Measurements from ENCODE around the gene TAPBPL. TPM values are rescaled to one million over a fixed set of nuclear protein-coding genes. Genes with fewer than 3 reads are reported as not detected.
"Not testable (repeated sequence)": the region's sequence is repeated elsewhere in the genome, so short reads cannot be mapped to it uniquely, and the experiment has no call there.

The TAPBPL gene
- total RNA-seq, 1 donor: 13.8 TPM

DNA sequence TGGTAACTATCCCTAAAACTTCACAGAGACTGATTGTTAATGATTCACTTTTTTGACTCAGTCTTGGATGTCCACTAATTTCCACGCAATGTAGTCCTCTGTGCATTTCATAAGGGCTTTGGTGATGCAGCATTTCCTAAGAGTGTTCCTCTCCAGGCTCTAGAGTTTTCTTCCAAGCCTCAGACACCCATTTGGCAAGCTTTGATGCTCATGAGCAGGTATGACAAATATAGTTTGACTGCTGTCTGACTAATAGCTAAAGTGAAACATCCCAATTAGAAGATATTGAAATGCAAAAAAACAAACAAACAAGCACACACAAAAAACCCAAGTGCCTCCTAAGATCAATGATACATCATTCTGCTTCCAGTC is 20.1 kb downstream of the TAPBPL start:
- peak; percentile 91 for DNase-seq (ENCODE audit: insufficient read length, low spot score, missing footprints)
- H3K4me2 ChIP-seq (ENCODE audit: insufficient read depth, low read length): no peak overlapping the region

DNA sequence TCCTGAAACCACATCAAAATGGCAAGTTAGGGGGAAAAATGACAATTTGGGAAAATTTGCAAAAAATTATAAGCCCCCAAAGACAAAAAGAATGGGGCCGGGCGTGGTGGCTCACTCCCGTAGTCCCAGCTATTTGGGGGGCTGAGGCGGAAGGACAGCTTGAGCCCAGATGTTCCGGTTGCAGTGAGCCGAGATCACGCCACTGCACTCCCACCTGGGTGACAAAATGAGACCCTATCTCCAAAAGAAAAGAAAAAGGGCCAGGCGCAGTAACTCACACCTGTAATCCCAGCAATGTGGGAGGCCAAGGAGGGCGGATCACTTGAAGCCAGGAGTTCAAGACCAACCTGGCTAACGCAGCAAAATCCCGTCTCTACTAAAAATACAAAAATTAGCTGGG is 20.6 kb downstream of the TAPBPL start:
- H3K27ac ChIP-seq (ENCODE audit: low read depth, low read length): no peak overlapping the region
- H4K20me1 ChIP-seq (ENCODE audit: insufficient read depth, low read length): peaks cover 10% of the 10 kb centered on the region
- TF ChIP-seq, protein P1, sequence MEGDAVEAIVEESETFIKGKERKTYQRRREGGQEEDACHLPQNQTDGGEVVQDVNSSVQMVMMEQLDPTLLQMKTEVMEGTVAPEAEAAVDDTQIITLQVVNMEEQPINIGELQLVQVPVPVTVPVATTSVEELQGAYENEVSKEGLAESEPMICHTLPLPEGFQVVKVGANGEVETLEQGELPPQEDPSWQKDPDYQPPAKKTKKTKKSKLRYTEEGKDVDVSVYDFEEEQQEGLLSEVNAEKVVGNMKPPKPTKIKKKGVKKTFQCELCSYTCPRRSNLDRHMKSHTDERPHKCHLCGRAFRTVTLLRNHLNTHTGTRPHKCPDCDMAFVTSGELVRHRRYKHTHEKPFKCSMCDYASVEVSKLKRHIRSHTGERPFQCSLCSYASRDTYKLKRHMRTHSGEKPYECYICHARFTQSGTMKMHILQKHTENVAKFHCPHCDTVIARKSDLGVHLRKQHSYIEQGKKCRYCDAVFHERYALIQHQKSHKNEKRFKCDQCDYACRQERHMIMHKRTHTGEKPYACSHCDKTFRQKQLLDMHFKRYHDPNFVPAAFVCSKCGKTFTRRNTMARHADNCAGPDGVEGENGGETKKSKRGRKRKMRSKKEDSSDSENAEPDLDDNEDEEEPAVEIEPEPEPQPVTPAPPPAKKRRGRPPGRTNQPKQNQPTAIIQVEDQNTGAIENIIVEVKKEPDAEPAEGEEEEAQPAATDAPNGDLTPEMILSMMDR (IDR thresholded peaks at IDR 0.05; ENCODE audit: extremely low read depth, low read depth, low read length): no peak
- H3K79me2 ChIP-seq (ENCODE audit: insufficient read depth, low read length): peaks cover 29% of the 10 kb centered on the region
- no peak overlapping the region for H2AFZ ChIP-seq (ENCODE audit: low read length)
- no peak overlapping the region for H3K4me2 ChIP-seq (ENCODE audit: insufficient read depth, low read length)
- no peaks in the 10 kb centered on the region for H3K9me3 ChIP-seq (ENCODE audit: low read depth, low read length)
- no peak for DNase-seq (ENCODE audit: insufficient read length, low spot score, missing footprints)
- no peak overlapping the region for H3K4me3 ChIP-seq (ENCODE audit: insufficient read depth, low read length)
- peaks cover 35% of the 10 kb centered on the region for H3K4me1 ChIP-seq (ENCODE audit: insufficient read depth, low read length)
- no peaks in the 10 kb centered on the region for H3K36me3 ChIP-seq (ENCODE audit: insufficient read depth, low read length)
- no peaks in the 10 kb centered on the region for H3K27me3 ChIP-seq (ENCODE audit: insufficient read depth, low read length)

More for the DNA sequence above, 20.1 kb downstream of the TAPBPL start:
- Histone ChIP-seq H4K20me1 (ENCODE audit: insufficient read depth, low read length) (peaks cover 10% of the 10 kb centered on the region), H3K27me3 (ENCODE audit: insufficient read depth, low read length) (no peaks in the 10 kb centered on the region), H3K4me3 (ENCODE audit: insufficient read depth, low read length) (no peak overlapping the region), H3K79me2 (ENCODE audit: insufficient read depth, low read length) (peaks cover 29% of the 10 kb centered on the region), H3K27ac (ENCODE audit: low read depth, low read length) (no peak overlapping the region), H3K4me1 (ENCODE audit: insufficient read depth, low read length) (peaks cover 35% of the 10 kb centered on the region), H3K9me3 (ENCODE audit: low read depth, low read length) (no peaks in the 10 kb centered on the region), H3K36me3 (ENCODE audit: insufficient read depth, low read length) (no peaks in the 10 kb centered on the region), H2AFZ (ENCODE audit: low read length) (no peak overlapping the region)
- TF ChIP-seq, protein P1 (IDR thresholded peaks at IDR 0.05; ENCODE audit: extremely low read depth, low read depth, low read length): no peak

DNA sequence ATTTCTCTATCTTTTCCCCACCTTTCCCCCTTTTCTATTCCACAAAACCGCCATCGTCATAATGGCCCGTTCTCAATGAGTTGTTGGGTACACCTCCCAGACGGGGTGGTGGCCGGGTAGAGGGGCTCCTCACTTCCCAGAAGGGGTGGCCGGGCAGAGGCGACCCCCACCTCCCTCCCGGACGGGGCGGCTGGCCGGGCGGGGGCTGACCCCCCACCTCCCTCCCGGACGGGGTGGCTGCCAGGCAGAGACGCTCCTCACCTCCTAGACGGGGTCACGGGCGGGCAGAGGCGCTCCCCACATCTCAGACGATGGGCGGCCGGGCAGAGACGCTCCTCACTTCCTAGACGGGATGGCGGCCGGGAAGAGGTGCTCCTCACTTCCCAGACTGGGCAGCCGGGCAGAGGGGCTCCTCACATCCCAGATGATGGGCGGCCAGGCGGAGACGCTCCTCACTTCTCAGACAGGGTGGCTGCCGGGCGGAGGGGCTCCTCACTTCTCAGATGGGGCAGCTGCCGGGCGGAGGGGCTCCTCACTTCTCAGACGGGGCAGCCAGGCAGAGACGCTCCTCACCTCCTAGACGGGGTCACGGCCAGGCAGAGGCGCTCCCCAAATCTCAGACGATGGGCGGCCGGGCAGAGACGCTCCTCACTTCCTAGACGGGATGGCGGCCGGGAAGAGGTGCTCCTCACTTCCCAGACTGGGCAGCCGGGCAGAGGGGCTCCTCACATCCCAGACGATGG is 23.6 kb downstream of the TAPBPL start:
- not testable (repeated sequence) for H2AFZ ChIP-seq (ENCODE audit: low read length); H3K4me3 ChIP-seq (ENCODE audit: insufficient read depth, low read length); H3K27ac ChIP-seq (ENCODE audit: low read depth, low read length); H4K20me1 ChIP-seq (ENCODE audit: insufficient read depth, low read length); H3K4me2 ChIP-seq (ENCODE audit: insufficient read depth, low read length); DNase-seq (ENCODE audit: insufficient read length, low spot score, missing footprints); H3K9me3 ChIP-seq (ENCODE audit: low read depth, low read length); H3K27me3 ChIP-seq (ENCODE audit: insufficient read depth, low read length); H3K79me2 ChIP-seq (ENCODE audit: insufficient read depth, low read length); H3K36me3 ChIP-seq (ENCODE audit: insufficient read depth, low read length)
- H3K4me1 ChIP-seq (ENCODE audit: insufficient read depth, low read length): peaks cover 13% of the 10 kb centered on the region

DNA sequence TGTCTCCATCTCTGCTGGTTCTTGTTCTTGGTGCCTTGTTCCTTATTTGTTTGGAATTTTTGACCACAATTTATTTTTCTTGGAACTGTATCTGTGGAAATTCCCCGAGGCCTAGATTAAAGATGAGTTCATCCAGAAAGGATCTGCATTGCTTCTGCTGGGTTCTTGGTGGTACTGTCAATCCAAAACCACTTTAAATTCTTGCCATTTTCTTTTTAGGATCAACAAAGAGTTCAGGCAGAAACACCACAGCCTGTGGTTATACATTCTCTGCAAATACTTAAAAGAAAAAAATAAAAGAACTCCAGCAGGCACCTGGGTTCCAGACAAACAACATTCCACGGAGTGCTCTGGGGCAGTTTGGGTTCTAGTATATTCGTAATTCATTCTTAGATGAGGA is 24.6 kb downstream of the TAPBPL start:
- no peaks in the 10 kb centered on the region for H3K36me3 ChIP-seq (ENCODE audit: insufficient read depth, low read length)
- H2AFZ ChIP-seq (ENCODE audit: low read length): no peak overlapping the region
- H3K4me3 ChIP-seq (ENCODE audit: insufficient read depth, low read length): no peak overlapping the region
- H3K4me2 ChIP-seq (ENCODE audit: insufficient read depth, low read length): peak overlapping the region; percentile 33
- peaks cover 9% of the 10 kb centered on the region for H3K4me1 ChIP-seq (ENCODE audit: insufficient read depth, low read length)
- peaks cover 5% of the 10 kb centered on the region for H3K27me3 ChIP-seq (ENCODE audit: insufficient read depth, low read length)
- no peaks in the 10 kb centered on the region for H3K9me3 ChIP-seq (ENCODE audit: low read depth, low read length)
- DNase-seq (ENCODE audit: insufficient read length, low spot score, missing footprints): peak; percentile 93
- no peaks in the 10 kb centered on the region for H4K20me1 ChIP-seq (ENCODE audit: insufficient read depth, low read length)
- TF ChIP-seq, protein P1 (IDR thresholded peaks at IDR 0.05; ENCODE audit: extremely low read depth, low read depth, low read length): no peak
- H3K79me2 ChIP-seq (ENCODE audit: insufficient read depth, low read length): no peaks in the 10 kb centered on the region
- peak overlapping the region; percentile 49 for H3K27ac ChIP-seq (ENCODE audit: low read depth, low read length)

DNA sequence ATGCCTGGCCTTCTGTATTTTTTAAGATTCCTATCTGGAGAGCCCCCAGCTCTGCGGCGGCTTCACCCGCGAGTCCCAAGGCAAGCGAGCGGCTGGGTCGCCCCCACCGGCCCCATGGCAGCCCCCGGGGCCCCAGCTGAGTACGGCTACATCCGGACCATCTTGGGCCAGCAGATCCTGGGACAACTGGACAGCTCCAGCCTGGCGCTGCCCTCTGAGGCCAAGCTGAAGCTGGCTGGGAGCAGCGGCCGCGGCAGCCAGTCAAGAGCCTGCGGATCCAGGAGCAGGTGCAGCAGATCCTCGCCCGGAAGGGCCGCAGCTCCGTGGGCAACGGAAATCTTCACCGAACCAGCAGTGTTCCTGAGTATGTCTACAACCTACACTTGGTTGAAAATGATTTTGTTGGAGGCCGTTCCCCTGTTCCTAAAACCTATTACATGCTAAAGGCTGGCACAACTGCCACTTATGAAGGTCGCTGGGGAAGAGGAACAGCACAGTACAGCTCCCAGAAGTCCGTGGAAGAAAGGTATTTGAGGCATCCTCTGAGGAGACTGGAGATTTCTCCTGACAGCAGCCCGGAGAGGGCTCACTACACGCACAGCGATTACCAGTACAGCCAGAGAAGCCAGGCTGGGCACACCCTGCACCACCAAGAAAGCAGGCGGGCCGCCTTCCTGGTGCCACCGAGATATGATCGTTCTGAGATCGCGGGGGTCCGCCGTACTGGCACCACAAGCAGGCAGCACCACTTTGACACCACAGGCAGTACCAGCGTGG is 25.9 kb downstream of the TAPBPL start:
- H3K36me3 ChIP-seq (ENCODE audit: insufficient read depth, low read length); H3K4me3 ChIP-seq (ENCODE audit: insufficient read depth, low read length); H3K27ac ChIP-seq (ENCODE audit: low read depth, low read length); H3K79me2 ChIP-seq (ENCODE audit: insufficient read depth, low read length); H4K20me1 ChIP-seq (ENCODE audit: insufficient read depth, low read length); H3K4me2 ChIP-seq (ENCODE audit: insufficient read depth, low read length); H3K9me3 ChIP-seq (ENCODE audit: low read depth, low read length); H3K27me3 ChIP-seq (ENCODE audit: insufficient read depth, low read length); DNase-seq (ENCODE audit: insufficient read length, low spot score, missing footprints); H2AFZ ChIP-seq (ENCODE audit: low read length); H3K4me1 ChIP-seq (ENCODE audit: insufficient read depth, low read length): not testable (repeated sequence)
